ELF-1 (cell line): Measurements from ENCODE around the gene SFRP2.

Experiments
- DNase-seq: peaks from one replicate; pipeline ENCODE4 v3.0.0-alpha.2; 2016; ENCODE audit warnings: low read depth, low spot score

Gene SFRP2

GRCh38 chr4:153798420-153798819 is 9.5 kb upstream of the SFRP2 start:
- no peak for DNase-seq

GRCh38 chr4:153794006-153794405 is 5.1 kb upstream of the SFRP2 start:
- DNase-seq = no peak

- DNase-seq = no peak
These were observed 3.9 kb upstream of the SFRP2 start for GRCh38 chr4:153792618-153793247.

GRCh38 chr4:153791746-153792617 is 3.1 kb upstream of the SFRP2 start:
- DNase-seq = peak; percentile 97

- peak; percentile 86 for DNase-seq
These were observed 2.2 kb upstream of the SFRP2 start for GRCh38 chr4:153790962-153791551.

- no peak for DNase-seq
These were observed 1.6 kb upstream of the SFRP2 start for GRCh38 chr4:153790500-153790865.

- DNase-seq = peak; percentile 97
These were observed 1.0 kb upstream of the SFRP2 start for GRCh38 chr4:153789741-153790499.

GRCh38 chr4:153788051-153788412 is 851 bp downstream of the SFRP2 start:
- DNase-seq = peak; percentile 30

- no peak for DNase-seq
These were observed 1.3 kb downstream of the SFRP2 start for GRCh38 chr4:153787575-153787974.

- no peak for DNase-seq
These were observed 1.8 kb downstream of the SFRP2 start for GRCh38 chr4:153787061-153787560.

- peak; percentile 28 for DNase-seq
These were observed 2.8 kb downstream of the SFRP2 start for GRCh38 chr4:153785910-153786721.

- DNase-seq = no peak
These were observed 4.7 kb downstream of the SFRP2 start for GRCh38 chr4:153784166-153784699.

GRCh38 chr4:153782581-153782980 is 6.3 kb downstream of the SFRP2 start:
- no peak for DNase-seq

GRCh38 chr4:153781717-153782416 is 7.0 kb downstream of the SFRP2 start:
- DNase-seq = no peak

GRCh38 chr4:153781280-153781679 is 7.6 kb downstream of the SFRP2 start:
- no peak for DNase-seq

- DNase-seq = no peak
These were observed 8.0 kb downstream of the SFRP2 start for GRCh38 chr4:153780876-153781275.

- no peak for DNase-seq
These were observed 8.7 kb downstream of the SFRP2 start for GRCh38 chr4:153780221-153780620.

GRCh38 chr4:153778383-153778782 is 10.5 kb downstream of the SFRP2 start:
- no peak for DNase-seq

- no peak for DNase-seq
These were observed 11.5 kb downstream of the SFRP2 start for GRCh38 chr4:153777421-153777820.

GRCh38 chr4:153776601-153777000 is 12.3 kb downstream of the SFRP2 start:
- no peak for DNase-seq
